Smooth muscle cell (in vitro differentiated cells): ENCODE measurements around the gene JUN. TPM values are rescaled to one million over a fixed set of nuclear protein-coding genes. Genes with fewer than 3 reads are reported as not detected.

Experiments
- DNase-seq: peaks from one replicate; lab custom pipeline; 2025; ENCODE audit not compliant: unreplicated experiment; lab: John Stamatoyannopoulos, UW
- H2AFZ ChIP-seq: fragments of 200-600 bp; sonication (generic); 2 replicates; pipeline ENCODE4 v1.6.0; 2016; ENCODE audit warnings: antibody characterized with exemption, low read depth, mild to moderate bottlenecking
- H3F3A ChIP-seq: fragments of 200-600 bp; sonication (generic); 2 replicates; pipeline ENCODE4 v1.6.0; 2017; ENCODE audit warnings: antibody characterized with exemption, low read depth
- H3K27ac ChIP-seq: fragments of 200-600 bp; sonication (generic); 2 replicates; pipeline ENCODE4 v1.5.1; 2016; ENCODE audit warnings: low read depth, mild to moderate bottlenecking
- H3K27me3 ChIP-seq: fragments of 200-600 bp; sonication (generic); 2 replicates; pipeline ENCODE4 v1.6.1; 2016; ENCODE audit warnings: low read depth, mild to moderate bottlenecking
- H3K36me3 ChIP-seq: fragments of 200-600 bp; sonication (generic); 2 replicates; pipeline ENCODE4 v1.5.1; 2016; ENCODE audit warnings: low read depth
- H3K4me1 ChIP-seq: fragments of 200-600 bp; sonication (generic); 2 replicates; pipeline ENCODE4 v1.5.1; 2016; ENCODE audit warnings: low read depth
- H3K4me2 ChIP-seq: fragments of 200-600 bp; sonication (generic); 2 replicates; pipeline ENCODE4 v1.6.0; 2016; ENCODE audit warnings: mild to moderate bottlenecking
- H3K4me3 ChIP-seq: fragments of 200-600 bp; sonication (generic); 2 replicates; pipeline ENCODE4 v1.5.1; 2016; ENCODE audit warnings: mild to moderate bottlenecking
- H3K79me2 ChIP-seq: fragments of 200-600 bp; sonication (generic); 2 replicates; pipeline ENCODE4 v1.6.0; 2016; ENCODE audit warnings: low read depth, mild to moderate bottlenecking
- H3K9ac ChIP-seq: fragments of 200-600 bp; sonication (generic); 2 replicates; pipeline ENCODE4 v1.6.0; 2016; ENCODE audit warnings: low read depth
- H3K9me3 ChIP-seq: fragments of 200-600 bp; sonication (generic); replicated peaks from 2 replicates; pipeline ENCODE4 v1.5.1; 2016; ENCODE audit warnings: low read depth
- H4K20me1 ChIP-seq: fragments of 200-600 bp; sonication (generic); 2 replicates; pipeline ENCODE4 v1.6.0; 2016; ENCODE audit warnings: low read depth
- WGBS: methylation state at CpG from one replicate; pipeline ENCODE4 v1.1.7; 2016; ENCODE audit warnings: low lambda C conversion rate; 5-methylcytosine and 5-hydroxymethylcytosine counted together
- polyA plus RNA-seq: library from polyadenylated mRNA; unstranded; fragments of >200 nt; fragmentation: Nextera tagmentation; extraction: Ambion mirVana; gene quantifications from 2 replicates; pipeline ENCODE4 v1.2.1, GENCODE V29; 2016
- total RNA-seq: library from RNA; depleted of rRNA; stranded (reverse); fragments of >200 nt; gene quantifications from 2 replicates; pipeline ENCODE4 v1.2.3, GENCODE V29; 2014
- TF ChIP-seq, protein P1 (sequence below): fragments of 200-600 bp; sonication (generic); IDR thresholded peaks from 2 replicates; pipeline ENCODE4 v1.5.1; 2017; ENCODE audit warnings: borderline replicate concordance, mild to moderate bottlenecking, antibody characterized with exemption; ENCODE audit not compliant: insufficient read depth, poor library complexity, severe bottlenecking

The JUN gene
- total and polyA plus RNA-seq, 2 experiments from 2014 or later: 200 to 286 TPM

DNA sequence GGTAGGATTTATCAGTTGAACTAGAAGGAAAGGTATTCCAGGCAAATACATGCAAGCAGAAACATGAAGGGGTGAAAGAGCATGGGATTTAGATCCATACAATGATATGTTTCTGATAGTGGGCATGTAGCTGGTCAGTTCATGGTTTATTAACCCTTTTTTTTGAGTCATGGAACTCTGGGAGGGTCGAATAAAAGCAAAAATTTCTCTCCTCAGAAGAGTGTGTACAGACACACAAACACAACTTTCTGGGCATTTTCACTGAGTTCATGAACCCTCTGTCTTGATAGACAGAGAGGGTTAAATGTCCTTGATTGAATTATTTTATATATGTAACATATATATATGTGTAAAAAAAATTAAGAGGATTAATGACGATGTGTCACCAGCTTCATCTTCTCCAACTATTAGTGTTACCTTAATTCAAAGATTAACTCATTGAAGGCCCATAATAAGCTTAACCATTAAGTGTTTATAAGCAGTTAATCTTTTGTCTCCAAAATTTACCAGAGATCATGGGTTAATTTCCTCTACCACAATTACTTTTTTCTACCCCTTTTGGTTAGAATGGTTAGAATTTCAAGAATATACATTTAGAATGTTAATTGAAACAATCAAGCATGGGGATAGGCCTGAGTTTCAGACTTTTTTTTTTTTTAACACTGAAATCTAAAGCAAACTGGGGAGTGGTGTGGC is 4.6 kb downstream of the JUN start:
- TF ChIP-seq, protein P1, sequence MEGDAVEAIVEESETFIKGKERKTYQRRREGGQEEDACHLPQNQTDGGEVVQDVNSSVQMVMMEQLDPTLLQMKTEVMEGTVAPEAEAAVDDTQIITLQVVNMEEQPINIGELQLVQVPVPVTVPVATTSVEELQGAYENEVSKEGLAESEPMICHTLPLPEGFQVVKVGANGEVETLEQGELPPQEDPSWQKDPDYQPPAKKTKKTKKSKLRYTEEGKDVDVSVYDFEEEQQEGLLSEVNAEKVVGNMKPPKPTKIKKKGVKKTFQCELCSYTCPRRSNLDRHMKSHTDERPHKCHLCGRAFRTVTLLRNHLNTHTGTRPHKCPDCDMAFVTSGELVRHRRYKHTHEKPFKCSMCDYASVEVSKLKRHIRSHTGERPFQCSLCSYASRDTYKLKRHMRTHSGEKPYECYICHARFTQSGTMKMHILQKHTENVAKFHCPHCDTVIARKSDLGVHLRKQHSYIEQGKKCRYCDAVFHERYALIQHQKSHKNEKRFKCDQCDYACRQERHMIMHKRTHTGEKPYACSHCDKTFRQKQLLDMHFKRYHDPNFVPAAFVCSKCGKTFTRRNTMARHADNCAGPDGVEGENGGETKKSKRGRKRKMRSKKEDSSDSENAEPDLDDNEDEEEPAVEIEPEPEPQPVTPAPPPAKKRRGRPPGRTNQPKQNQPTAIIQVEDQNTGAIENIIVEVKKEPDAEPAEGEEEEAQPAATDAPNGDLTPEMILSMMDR: no peak
- peaks cover 38% of the 10 kb centered on the region for H4K20me1 ChIP-seq
- H3K9ac ChIP-seq: no peak overlapping the region
- H3K79me2 ChIP-seq: peaks cover 29% of the 10 kb centered on the region
- no peak overlapping the region for H2AFZ ChIP-seq
- H3K4me2 ChIP-seq: no peak overlapping the region
- no peaks in the 10 kb centered on the region for H3K36me3 ChIP-seq
- no peaks in the 10 kb centered on the region for H3K9me3 ChIP-seq
- WGBS: 84% methylated on average over 2 of the region's 2 CpGs
- DNase-seq: no peak
- no peak overlapping the region for H3K4me3 ChIP-seq
- H3K4me1 ChIP-seq: peaks cover 6% of the 10 kb centered on the region
- H3K27me3 ChIP-seq: no peaks in the 10 kb centered on the region
- peaks cover 13% of the 10 kb centered on the region for H3F3A ChIP-seq
- H3K27ac ChIP-seq: peak overlapping the region; percentile 100

DNA sequence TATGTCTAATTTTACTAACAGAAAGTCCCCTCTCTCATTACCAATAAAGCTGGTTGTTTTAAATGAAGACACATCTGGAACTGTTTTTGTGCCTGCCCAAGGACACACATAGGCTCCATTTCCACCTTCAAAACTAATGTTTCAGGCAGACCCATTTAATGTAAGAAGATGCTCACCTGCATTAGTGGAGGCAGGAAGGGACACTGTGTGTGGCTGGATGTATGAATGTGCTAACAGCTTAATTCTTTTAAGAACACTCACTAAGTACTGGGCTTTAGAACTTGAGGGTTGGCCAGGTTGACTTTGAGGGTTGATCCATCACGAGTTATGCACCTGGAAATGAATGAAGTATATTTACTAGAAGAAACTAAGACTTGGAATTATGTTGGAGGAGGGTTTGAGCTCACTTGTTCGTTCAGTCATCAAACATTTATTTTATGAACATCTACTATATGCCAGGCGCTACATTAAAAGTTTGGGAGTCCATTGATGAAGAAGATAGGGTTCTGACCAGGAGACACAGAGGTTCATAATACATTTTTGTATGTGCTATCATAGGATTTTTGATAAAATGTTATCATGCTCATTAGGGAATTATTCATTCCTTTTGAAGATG is 5.4 kb downstream of the JUN start:
- H3K4me2 ChIP-seq: no peak overlapping the region
- H3K4me3 ChIP-seq: no peak overlapping the region
- WGBS: 97% methylated on average over 3 of the region's 3 CpGs
- no peak for DNase-seq
- TF ChIP-seq, protein P1: no peak
- peaks cover 13% of the 10 kb centered on the region for H3F3A ChIP-seq
- H3K27ac ChIP-seq: no peak overlapping the region
- peaks cover 35% of the 10 kb centered on the region for H4K20me1 ChIP-seq
- no peak overlapping the region for H3K9ac ChIP-seq
- H3K4me1 ChIP-seq: peaks cover 6% of the 10 kb centered on the region
- H3K9me3 ChIP-seq: no peaks in the 10 kb centered on the region
- H3K36me3 ChIP-seq: no peaks in the 10 kb centered on the region
- peaks cover 27% of the 10 kb centered on the region for H3K79me2 ChIP-seq
- no peaks in the 10 kb centered on the region for H3K27me3 ChIP-seq
- H2AFZ ChIP-seq: no peak overlapping the region

DNA sequence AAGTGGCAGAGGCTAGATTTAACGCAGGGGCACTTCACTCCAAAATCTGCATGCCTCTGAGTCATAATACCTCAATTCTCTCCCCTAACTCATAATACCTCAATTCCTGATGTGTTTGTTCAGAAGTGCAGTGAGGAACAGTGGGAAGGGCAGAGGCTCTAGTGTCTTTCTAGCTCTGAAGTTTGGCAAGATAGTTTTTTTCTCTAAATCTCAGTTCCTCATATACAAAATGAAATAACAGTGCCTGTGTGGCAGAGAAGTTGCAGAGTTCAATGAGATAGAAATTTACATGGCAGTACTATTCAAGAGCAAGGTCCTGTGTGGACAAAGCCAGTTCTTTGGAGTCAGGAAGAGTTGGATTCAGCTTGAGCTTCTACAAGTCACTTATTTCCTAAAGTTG is 9.8 kb downstream of the JUN start:
- TF ChIP-seq, protein P1: no peak
- Histone ChIP-seq H3K36me3 (no peaks in the 10 kb centered on the region), H3K4me3 (no peak overlapping the region), H3K9ac (no peak overlapping the region), H3K4me1 (no peaks in the 10 kb centered on the region), H3K27ac (no peak overlapping the region), H3K27me3 (no peaks in the 10 kb centered on the region), H3K9me3 (no peaks in the 10 kb centered on the region), H3K79me2 (no peaks in the 10 kb centered on the region), H3K4me2 (no peak overlapping the region), H2AFZ (no peak overlapping the region), H4K20me1 (no peaks in the 10 kb centered on the region), H3F3A (peaks cover 3% of the 10 kb centered on the region)
- no peak for DNase-seq
- WGBS: 89% methylated on average over 1 of the region's 1 CpG
